ENCODE results near the gene LMCD1.
"Not testable (repeated sequence)": the region's sequence is repeated elsewhere in the genome, so short reads cannot be mapped to it uniquely, and the experiment has no call there.

LMCD1 gene

GRCh38 chr3:8578282-8578681 lies 76.7 kb downstream of the LMCD1 start:
- H3K27ac Mint-ChIP-seq, result no peak overlapping the region
- no peak overlapping the region for H3K4me3 Mint-ChIP-seq
- peaks cover 4% of the 10 kb centered on the region for H3K27me3 Mint-ChIP-seq (ENCODE audit: low read depth)
- H3K36me3 Mint-ChIP-seq (ENCODE audit: low read depth), result peaks cover 3% of the 10 kb centered on the region
- peaks cover 46% of the 10 kb centered on the region for H3K4me1 Mint-ChIP-seq
- TF ChIP-seq CTCF (IDR thresholded peaks at IDR 0.05; ENCODE audit: unreplicated experiment in 3 of 3), result no peak
- no peaks in the 10 kb centered on the region for H3K9me3 Mint-ChIP-seq

- H3K9me3 Mint-ChIP-seq, result no peaks in the 10 kb centered on the region
- peak overlapping the region in 1 of 3 experiments; percentile 21 for H3K27ac Mint-ChIP-seq
- no peak overlapping the region for H3K4me3 Mint-ChIP-seq
- TF ChIP-seq CTCF (IDR thresholded peaks at IDR 0.05; ENCODE audit: unreplicated experiment in 3 of 3), result no peak
- H3K36me3 Mint-ChIP-seq (ENCODE audit: low read depth), result peaks cover 2% of the 10 kb centered on the region
- peaks cover 38% of the 10 kb centered on the region for H3K4me1 Mint-ChIP-seq
- peaks cover 4% of the 10 kb centered on the region for H3K27me3 Mint-ChIP-seq (ENCODE audit: low read depth)
Measured at GRCh38 chr3:8579096-8579495, 77.5 kb downstream of the LMCD1 start.

- no peaks in the 10 kb centered on the region for H3K36me3 Mint-ChIP-seq (ENCODE audit: low read depth)
- no peak for TF ChIP-seq CTCF (IDR thresholded peaks at IDR 0.05; ENCODE audit: unreplicated experiment in 3 of 3)
- H3K4me1 Mint-ChIP-seq, result peaks cover 33% of the 10 kb centered on the region
- H3K27me3 Mint-ChIP-seq (ENCODE audit: low read depth), result peaks cover 4% of the 10 kb centered on the region
- no peaks in the 10 kb centered on the region for H3K9me3 Mint-ChIP-seq
- peak overlapping the region in 1 of 3 experiments; percentile 26 for H3K27ac Mint-ChIP-seq
- no peak overlapping the region for H3K4me3 Mint-ChIP-seq
Measured at GRCh38 chr3:8579943-8580342, 78.3 kb downstream of the LMCD1 start.

- H3K4me3 Mint-ChIP-seq; H3K36me3 Mint-ChIP-seq (ENCODE audit: low read depth): not testable (repeated sequence)
Measured at GRCh38 chr3:8580434-8580833, 78.8 kb downstream of the LMCD1 start.

GRCh38 chr3:8581373-8581772 lies 79.8 kb downstream of the LMCD1 start:
- peaks cover 4% of the 10 kb centered on the region for H3K9me3 Mint-ChIP-seq
- no peak for TF ChIP-seq CTCF (IDR thresholded peaks at IDR 0.05; ENCODE audit: unreplicated experiment in 3 of 3)
- peaks cover 26% of the 10 kb centered on the region for H3K4me1 Mint-ChIP-seq
- no peak overlapping the region for H3K27ac Mint-ChIP-seq
- H3K36me3 Mint-ChIP-seq (ENCODE audit: low read depth), result no peaks in the 10 kb centered on the region
- peaks cover 4% of the 10 kb centered on the region for H3K27me3 Mint-ChIP-seq (ENCODE audit: low read depth)
- no peak overlapping the region for H3K4me3 Mint-ChIP-seq

More at GRCh38 chr3:8580434-8580833, 78.8 kb downstream of the LMCD1 start:
- not testable (repeated sequence) for H3K27ac Mint-ChIP-seq; H3K9me3 Mint-ChIP-seq; H3K27me3 Mint-ChIP-seq (ENCODE audit: low read depth)
- peaks cover 30% of the 10 kb centered on the region for H3K4me1 Mint-ChIP-seq

- Mint-ChIP-seq H3K27me3 (ENCODE audit: low read depth) (peaks cover 4% of the 10 kb centered on the region), H3K36me3 (ENCODE audit: low read depth) (no peaks in the 10 kb centered on the region), H3K4me1 (peaks cover 23% of the 10 kb centered on the region), H3K9me3 (peaks cover 4% of the 10 kb centered on the region), H3K27ac (no peak overlapping the region), H3K4me3 (no peak overlapping the region)
- TF ChIP-seq CTCF (IDR thresholded peaks at IDR 0.05; ENCODE audit: unreplicated experiment in 3 of 3), result no peak
Measured at GRCh38 chr3:8581806-8582445, 80.3 kb downstream of the LMCD1 start.
